GM23338 (cell line): ENCODE data around the gene NOSTRIN. TPM values are rescaled to one million over a fixed set of nuclear protein-coding genes. Genes with fewer than 3 reads are reported as not detected.
A peak's percentile ranks its signal among the peaks of the same experiment; 100 is the strongest.

Experiments used
- ATAC-seq: fragments of 200-7000 bp; cut with Tn5 transposase; 3 replicates; pipeline ENCODE4 v1.9.1; 2020
- DNase-seq: peaks from one replicate; pipeline ENCODE4 v3.0.0-alpha.2; 2015; ENCODE audit warnings: low spot score
- H2AFZ ChIP-seq: fragments of 200-600 bp; sonication (generic); 2 replicates; pipeline ENCODE4 v1.8.0; 2016; ENCODE audit warnings: antibody characterized with exemption, mild to moderate bottlenecking, moderate library complexity
- H3F3A ChIP-seq: fragments of 200-600 bp; sonication (generic); replicated peaks from 2 replicates; pipeline ENCODE4 v1.8.0; 2017; ENCODE audit warnings: antibody characterized with exemption, mixed run types, low read depth
- H3K27ac ChIP-seq: fragments of 200-600 bp; sonication (generic); 2 replicates; pipeline ENCODE4 v1.6.1; 2016; ENCODE audit warnings: low read depth
- H3K27me3 ChIP-seq: fragments of 200-600 bp; sonication (generic); 2 replicates; pipeline ENCODE4 v1.8.0; 2016; ENCODE audit warnings: mild to moderate bottlenecking, mixed run types, moderate library complexity; ENCODE audit not compliant: insufficient read depth
- H3K36me3 ChIP-seq: fragments of 200-600 bp; sonication (generic); 2 replicates; pipeline ENCODE4 v1.8.0; 2016; ENCODE audit warnings: mild to moderate bottlenecking; ENCODE audit not compliant: insufficient read depth
- H3K4me1 ChIP-seq: fragments of 200-600 bp; sonication (generic); 2 replicates; pipeline ENCODE4 v1.8.0; 2016; ENCODE audit warnings: mild to moderate bottlenecking, moderate library complexity; ENCODE audit not compliant: insufficient read depth
- H3K4me2 ChIP-seq: fragments of 200-600 bp; sonication (generic); 2 replicates; pipeline ENCODE4 v1.7.1; 2017; ENCODE audit warnings: mixed run types
- H3K4me3 ChIP-seq: fragments of 200-600 bp; sonication (generic); 2 replicates; pipeline ENCODE4 v1.6.1; 2016; ENCODE audit warnings: mixed run types
- H3K79me2 ChIP-seq: fragments of 200-600 bp; sonication (generic); replicated peaks from 2 replicates; pipeline ENCODE4 v1.8.0; 2017; ENCODE audit warnings: mild to moderate bottlenecking; ENCODE audit not compliant: insufficient read depth
- H3K9me2 ChIP-seq: fragments of 200-600 bp; sonication (generic); 2 replicates; pipeline ENCODE4 v1.8.0; 2017; ENCODE audit not compliant: insufficient read depth
- H4K20me1 ChIP-seq: fragments of 200-600 bp; sonication (generic); replicated peaks from 2 replicates; pipeline ENCODE4 v1.8.0; 2017; ENCODE audit warnings: mild to moderate bottlenecking; ENCODE audit not compliant: insufficient read depth
- H3K27ac Mint-ChIP-seq: 2 replicates; pipeline ENCODE4 v1.8.0; 2020; ENCODE audit warnings: inconsistent platforms, mild to moderate bottlenecking, moderate library complexity, mixed read lengths
- H3K27me3 Mint-ChIP-seq: 3 replicates; pipeline ENCODE4 v1.8.0; 2022; ENCODE audit warnings: low read depth, mild to moderate bottlenecking, moderate library complexity, mixed read lengths, inconsistent platforms; ENCODE audit not compliant: insufficient read depth, poor library complexity
- H3K36me3 Mint-ChIP-seq: 3 replicates; pipeline ENCODE4 v1.8.0; 2021; ENCODE audit warnings: low read depth, mild to moderate bottlenecking, inconsistent platforms, moderate library complexity, mixed read lengths
- H3K4me1 Mint-ChIP-seq: 3 replicates; pipeline ENCODE4 v1.8.0; 2020; ENCODE audit warnings: mild to moderate bottlenecking, inconsistent platforms, mixed read lengths
- H3K4me3 Mint-ChIP-seq: 3 replicates; pipeline ENCODE4 v1.8.0; 2021; ENCODE audit warnings: moderate library complexity, mild to moderate bottlenecking, inconsistent platforms, mixed read lengths
- H3K9me3 Mint-ChIP-seq: 3 replicates; pipeline ENCODE4 v1.8.0; 2020; ENCODE audit warnings: moderate library complexity, mild to moderate bottlenecking, inconsistent platforms, mixed read lengths
- ETS1 ChIP-seq: IDR thresholded peaks from 2 replicates; pipeline ENCODE4 v1.6.1; 2016; ENCODE audit warnings: antibody characterized with exemption
- NANOG ChIP-seq: IDR thresholded peaks from 2 replicates; pipeline ENCODE4 v1.6.1; 2016; ENCODE audit warnings: antibody characterized with exemption, borderline replicate concordance
- ZNF462 ChIP-seq: fragments of 250-450 bp; sonication (Bioruptor Pico); IDR thresholded peaks from 2 replicates; pipeline ENCODE4 v1.5.0; 2020; ENCODE audit warnings: mild to moderate bottlenecking, moderate library complexity
- polyA plus RNA-seq: library from polyadenylated mRNA; unstranded; fragments of >200 nt; fragmentation: Nextera tagmentation; extraction: Ambion mirVana; gene quantifications from 2 replicates; pipeline ENCODE4 v1.2.1, GENCODE V29; 2016
- total RNA-seq: library from RNA; depleted of rRNA; stranded (reverse); fragments of >200 nt; shearing (Covaris generic); gene quantifications from 2 replicates; pipeline ENCODE4 v1.2.3, GENCODE V29; 2014

Gene NOSTRIN
- total and polyA plus RNA-seq, 2 experiments from 2014 or later = 1.8 TPM; not detected in 1

GRCh38 chr2:168798888-168799410 is 3.5 kb upstream of the NOSTRIN start:
- Histone ChIP-seq H4K20me1 (no peaks in the 10 kb centered on the region), H3K4me2 (peak overlapping the region; percentile 59), H3K79me2 (no peaks in the 10 kb centered on the region), H3K36me3 (no peaks in the 10 kb centered on the region), H3F3A (no peaks in the 10 kb centered on the region), H3K9me2 (peaks cover 12% of the 10 kb centered on the region), H3K4me1 (peaks cover 33% of the 10 kb centered on the region), H3K27me3 (no peaks in the 10 kb centered on the region), H3K4me3 (peak overlapping the region; percentile 5; the same call in 1 of the 2 replicates), H2AFZ (no peak overlapping the region), H3K27ac (no peak overlapping the region)
- DNase-seq (peak; percentile 61), ATAC-seq (peak; percentile 49)
- Mint-ChIP-seq H3K4me1 (peaks cover 42% of the 10 kb centered on the region), H3K27me3 (peaks cover 2% of the 10 kb centered on the region), H3K36me3 (no peaks in the 10 kb centered on the region), H3K27ac (peak overlapping the region; percentile 33), H3K9me3 (no peaks in the 10 kb centered on the region; the same call in 2 of the 3 replicates), H3K4me3 (peak overlapping the region; percentile 22; the same call in 1 of the 3 replicates)
- TF ChIP-seq ZNF462 (CRISPR knock-in tag) (no peak), NANOG (peak; percentile 37; the same call in 1 of the 2 replicates)

- H3K27me3 Mint-ChIP-seq = peaks cover 2% of the 10 kb centered on the region
Measured at GRCh38 chr2:168801471-168801870, 966 bp upstream of the NOSTRIN start.

More at GRCh38 chr2:168801471-168801870, 966 bp upstream of the NOSTRIN start:
- Mint-ChIP-seq H3K27ac (no peak overlapping the region), H3K4me1 (peaks cover 44% of the 10 kb centered on the region), H3K9me3 (no peaks in the 10 kb centered on the region), H3K4me3 (no peak overlapping the region), H3K36me3 (no peaks in the 10 kb centered on the region)
- no peak overlapping the region for H3K4me2 ChIP-seq
- no peak overlapping the region for H2AFZ ChIP-seq
- no peak for DNase-seq
- TF ChIP-seq ETS1 = no peak
- H3K9me2 ChIP-seq = peaks cover 12% of the 10 kb centered on the region; the same call in 1 of the 2 replicates
- no peak overlapping the region for H3K27ac ChIP-seq
- ATAC-seq = no peak
- H3F3A ChIP-seq = no peaks in the 10 kb centered on the region
- no peaks in the 10 kb centered on the region for H3K36me3 ChIP-seq
- H3K79me2 ChIP-seq = no peaks in the 10 kb centered on the region
- H3K4me1 ChIP-seq = peaks cover 39% of the 10 kb centered on the region
- no peaks in the 10 kb centered on the region for H3K27me3 ChIP-seq
- no peak overlapping the region for H3K4me3 ChIP-seq
- H4K20me1 ChIP-seq = no peaks in the 10 kb centered on the region
